Psoas muscle (tissue), 8 donors: ENCODE measurements around the gene SMURF2. TPM values are rescaled to one million over a fixed set of nuclear protein-coding genes. Genes with fewer than 3 reads are reported as not detected.

ENCODE experiments used
- ATAC-seq, 4 donors: fragments of 200-7000 bp; cut with Tn5 transposase; one replicate each; pipeline ENCODE4 v1.9.1; 2020; ENCODE audit warnings: moderate library complexity in 3 of 4, mild to moderate bottlenecking in 2 of 4
- DNase-seq, 2 donors: peaks; one replicate each; pipeline ENCODE4 v3.0.0-alpha.2; 2020
- H3K27ac ChIP-seq: fragments of 200-600 bp; one replicate; pipeline ENCODE4 v1.8.0; 2022
- H3K27me3 ChIP-seq, 3 donors: fragments of 200-600 bp in 1 of 3; one replicate each; pipeline versions ENCODE4 v1.6.1 to v1.8.0; 2013 to 2022; ENCODE audit warnings: low read length in 2 of 3, mild to moderate bottlenecking in 2 of 3, moderate library complexity in 1 of 3; ENCODE audit not compliant: insufficient read depth in 3 of 3
- H3K36me3 ChIP-seq, 2 donors: fragments of 200-600 bp in 1 of 2; one replicate each; pipeline versions ENCODE4 v1.6.1 to v1.8.0; 2013 to 2022; ENCODE audit warnings: low read depth in 1 of 2, mild to moderate bottlenecking in 1 of 2, moderate library complexity in 1 of 2; ENCODE audit not compliant: insufficient read depth in 1 of 2
- H3K4me1 ChIP-seq: fragments of 200-600 bp; one replicate; pipeline ENCODE4 v1.8.0; 2022
- H3K4me3 ChIP-seq: fragments of 200-600 bp; one replicate; pipeline ENCODE4 v1.8.0; 2022; ENCODE audit warnings: mild to moderate bottlenecking
- H3K9me3 ChIP-seq: fragments of 200-600 bp; one replicate; pipeline ENCODE4 v1.8.0; 2022
- WGBS, 3 donors: extraction: QIAGEN DNeasy Blood & Tissue Kit; methylation state at CpG; one replicate each; pipeline versions ENCODE4 v1.1.6 to v1.1.7; 2013; 5-methylcytosine and 5-hydroxymethylcytosine counted together
- intact Hi-C, 2 donors: fragments of 100-400 bp; cut with DNase I; formaldehyde crosslinking; loops; one replicate each; pipeline versions ENCODE4 v1.11.0 to v1.14.2; 2022
- polyA plus RNA-seq, 3 donors: library from polyadenylated mRNA; stranded (reverse); fragments of 200-250 nt; gene quantifications; one replicate each; pipeline ENCODE4 v1.2.3, GENCODE V29; 2013
- total RNA-seq, 4 donors: library from RNA; stranded (reverse); fragmentation: NEBNext Ultra II Directional in 2 of 4; extraction: Animal tissue kit (Norgen Biotek cat#: 25700) in 2 of 4; gene quantifications; one replicate each; pipeline versions ENCODE4 v1.2.1 to v1.2.4, GENCODE V29; 2021 to 2023
- TF ChIP-seq, protein P1 (sequence below): fragments of 200-600 bp; IDR thresholded peaks from one replicate; pipeline ENCODE4 v1.8.0; 2022; ENCODE audit warnings: antibody characterized with exemption
- donor health status: healthy with polysubstance abuse.
- donor health status: DM: no; HTN: no; CAD: no; lungs with moderate emphysema.
- donor health status: Bipolar disorder and iron deficiency.
- donor health status: healthy.
- donor health status: DM: yes; HTN: yes; CAD: no.
- donor health status: DM: no; HTN: no; CAD: no.
- donor health status: DM: no; HTN: no; CAD: no.
- donor health status: DM: yes; HTN: yes; CAD: no.

SMURF2 gene
- total and polyA plus RNA-seq, 7 donors, result 4.3 to 12.0 (median 8.3) TPM

DNA sequence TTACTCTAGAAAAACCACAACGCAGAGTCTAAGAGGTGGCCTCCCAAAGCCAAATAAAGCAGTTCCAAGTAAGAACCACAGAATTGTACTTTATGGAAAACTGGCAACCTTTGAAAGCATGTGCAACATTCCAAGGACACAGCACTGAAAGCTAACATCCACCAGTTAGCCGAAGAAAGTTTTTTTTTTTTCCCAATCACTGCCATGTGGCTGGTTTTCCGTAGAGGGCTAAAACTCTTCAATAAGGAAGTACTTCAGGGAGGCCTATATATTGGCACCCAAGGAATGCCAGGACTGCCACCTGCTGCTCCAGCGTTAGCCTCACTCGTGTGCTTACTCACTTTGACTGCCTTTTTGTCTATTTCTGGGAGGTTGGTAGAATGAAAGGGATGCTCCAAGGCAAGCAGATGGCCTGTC is 130.1 kb downstream of the SMURF2 start:
- peaks cover 18 to 100% of the 10 kb centered on the region in 2 donors for H3K36me3 ChIP-seq
- intact Hi-C loops, result loop anchor here in 1 of 2 donors (10.0 kb wide), 1 partner anchor 123 kb away; no protein-coding TSS in a partner anchor
- H3K27ac ChIP-seq, result no peak overlapping the region

DNA sequence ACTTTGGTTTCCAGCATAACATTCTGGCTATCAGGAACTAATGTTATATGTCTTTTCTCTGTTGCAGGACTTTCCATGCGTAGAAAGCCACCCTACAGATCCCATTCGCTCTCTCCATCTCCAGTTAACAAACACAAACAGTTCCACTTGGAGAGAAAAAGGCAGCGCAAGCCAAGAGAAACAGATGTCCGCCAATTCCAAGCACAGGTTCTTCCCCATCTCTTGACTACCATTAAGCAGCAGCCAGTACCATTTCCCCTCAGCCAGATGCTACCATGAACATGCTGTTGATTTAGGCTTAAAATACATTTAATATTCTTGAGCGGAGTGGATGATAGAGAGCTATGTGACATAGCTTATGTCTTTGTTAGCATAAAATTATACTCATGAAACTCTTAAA is 132.9 kb downstream of the SMURF2 start:
- Histone ChIP-seq H3K4me1 (no peaks in the 10 kb centered on the region), H3K27ac (no peak overlapping the region), H3K4me3 (no peak overlapping the region), H3K9me3 (no peaks in the 10 kb centered on the region), H3K36me3 (peaks cover 17 to 100% of the 10 kb centered on the region in 2 donors), H3K27me3 (no peaks in the 10 kb centered on the region)
- ATAC-seq (no peak), DNase-seq (no peak)
- intact Hi-C loops, result no loop called here
- 87 to 94% (median 94%) methylated on average over 5 of the region's 5 CpGs for WGBS, 3 donors
- TF ChIP-seq, protein P1, sequence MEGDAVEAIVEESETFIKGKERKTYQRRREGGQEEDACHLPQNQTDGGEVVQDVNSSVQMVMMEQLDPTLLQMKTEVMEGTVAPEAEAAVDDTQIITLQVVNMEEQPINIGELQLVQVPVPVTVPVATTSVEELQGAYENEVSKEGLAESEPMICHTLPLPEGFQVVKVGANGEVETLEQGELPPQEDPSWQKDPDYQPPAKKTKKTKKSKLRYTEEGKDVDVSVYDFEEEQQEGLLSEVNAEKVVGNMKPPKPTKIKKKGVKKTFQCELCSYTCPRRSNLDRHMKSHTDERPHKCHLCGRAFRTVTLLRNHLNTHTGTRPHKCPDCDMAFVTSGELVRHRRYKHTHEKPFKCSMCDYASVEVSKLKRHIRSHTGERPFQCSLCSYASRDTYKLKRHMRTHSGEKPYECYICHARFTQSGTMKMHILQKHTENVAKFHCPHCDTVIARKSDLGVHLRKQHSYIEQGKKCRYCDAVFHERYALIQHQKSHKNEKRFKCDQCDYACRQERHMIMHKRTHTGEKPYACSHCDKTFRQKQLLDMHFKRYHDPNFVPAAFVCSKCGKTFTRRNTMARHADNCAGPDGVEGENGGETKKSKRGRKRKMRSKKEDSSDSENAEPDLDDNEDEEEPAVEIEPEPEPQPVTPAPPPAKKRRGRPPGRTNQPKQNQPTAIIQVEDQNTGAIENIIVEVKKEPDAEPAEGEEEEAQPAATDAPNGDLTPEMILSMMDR, result no peak

More for the DNA sequence above, 130.1 kb downstream of the SMURF2 start:
- DNase-seq (no peak), ATAC-seq (no peak)
- H3K9me3 ChIP-seq, result no peaks in the 10 kb centered on the region
- no peaks in the 10 kb centered on the region for H3K4me1 ChIP-seq
- TF ChIP-seq, protein P1, result no peak
- H3K4me3 ChIP-seq, result no peak overlapping the region
- H3K27me3 ChIP-seq, result no peaks in the 10 kb centered on the region
- WGBS, 3 donors, result 53 to 75% (median 60%) methylated on average over 5 of the region's 5 CpGs

DNA sequence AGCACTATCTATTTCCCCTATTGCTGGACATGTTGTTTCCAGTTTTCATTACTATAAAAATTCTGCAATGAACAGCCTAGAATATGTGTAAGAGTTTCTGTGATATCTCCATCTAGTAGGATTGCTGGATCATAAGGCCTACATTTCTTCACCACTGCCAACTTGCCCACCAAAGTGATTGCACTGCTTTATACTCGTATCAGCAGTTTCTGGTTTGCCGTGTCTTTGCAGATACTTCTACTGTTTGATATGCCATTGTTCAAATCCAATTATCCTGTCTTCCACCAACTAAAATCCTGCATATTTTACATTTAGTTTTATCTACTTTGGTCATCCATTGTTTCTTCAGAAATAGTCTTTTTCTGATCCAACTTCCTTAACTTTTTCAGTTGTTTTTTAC is 134.2 kb downstream of the SMURF2 start:
- TF ChIP-seq, protein P1, result no peak
- Histone ChIP-seq H3K9me3 (no peaks in the 10 kb centered on the region), H3K4me1 (no peaks in the 10 kb centered on the region), H3K4me3 (no peak overlapping the region), H3K36me3 (peaks cover 16 to 100% of the 10 kb centered on the region in 2 donors), H3K27me3 (no peaks in the 10 kb centered on the region), H3K27ac (no peak overlapping the region)
- 87 to 90% (median 87%) methylated on average over 2 of the region's 2 CpGs for WGBS, 3 donors
- ATAC-seq (no peak), DNase-seq (no peak)
- intact Hi-C loops, result no loop called here

DNA sequence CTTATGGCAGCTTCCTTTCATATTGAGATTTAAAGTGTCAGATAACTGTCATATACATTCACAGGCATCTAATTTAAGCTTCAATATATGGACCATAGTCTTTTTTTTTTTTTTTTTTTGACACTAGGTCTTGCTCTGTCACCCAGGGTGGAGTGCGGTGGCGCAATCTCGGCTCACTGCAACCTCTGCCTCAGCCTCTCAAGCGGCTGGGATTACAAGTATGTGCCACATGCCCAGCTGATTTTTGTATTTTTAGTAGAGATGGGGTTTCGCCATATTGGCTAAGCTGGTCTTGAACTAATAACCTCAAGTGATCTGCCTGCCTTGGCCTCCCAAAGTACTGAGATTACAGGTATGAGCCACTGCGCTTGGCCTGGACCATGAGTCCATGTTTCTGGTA is 141.7 kb downstream of the SMURF2 start:
- Histone ChIP-seq H3K9me3 (no peaks in the 10 kb centered on the region), H3K27ac (no peak overlapping the region), H3K4me3 (no peak overlapping the region), H3K36me3 (peaks cover 4 to 100% of the 10 kb centered on the region in 2 donors), H3K4me1 (no peaks in the 10 kb centered on the region), H3K27me3 (no peaks in the 10 kb centered on the region)
- ATAC-seq (peak in 1 of 4 donors; percentile 45), DNase-seq (no peak)
- TF ChIP-seq, protein P1, result no peak
- 92 to 94% (median 92%) methylated on average over 6 of the region's 6 CpGs for WGBS, 3 donors
- intact Hi-C loops, result no loop called here

DNA sequence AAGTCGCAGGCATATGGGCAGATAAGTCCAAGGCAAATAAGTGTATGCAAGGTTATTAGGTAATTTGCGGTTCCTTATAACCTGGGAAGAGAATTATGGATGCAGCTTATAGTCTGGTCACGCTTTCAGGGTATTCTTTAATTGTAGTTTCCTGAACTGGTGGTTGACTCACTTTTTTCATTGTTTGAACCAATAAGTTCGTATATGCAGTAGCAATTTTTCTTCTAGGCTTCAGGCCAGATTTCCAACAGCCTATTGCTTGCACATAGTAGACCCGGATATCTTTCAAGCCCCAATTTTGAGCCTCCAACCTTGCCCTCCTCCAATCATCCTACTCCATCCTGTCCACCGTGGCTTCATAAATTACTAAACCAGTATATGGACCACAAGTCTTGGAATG is 142.5 kb downstream of the SMURF2 start:
- H3K4me3 ChIP-seq, result no peak overlapping the region
- no peaks in the 10 kb centered on the region for H3K27me3 ChIP-seq
- H3K9me3 ChIP-seq, result no peaks in the 10 kb centered on the region
- TF ChIP-seq, protein P1, result no peak
- H3K27ac ChIP-seq, result no peak overlapping the region
- peaks cover 8 to 100% of the 10 kb centered on the region in 2 donors for H3K36me3 ChIP-seq
- intact Hi-C loops, result no loop called here
- H3K4me1 ChIP-seq, result no peaks in the 10 kb centered on the region
- 90 to 94% (median 92%) methylated on average over 6 of the region's 6 CpGs for WGBS, 3 donors
- no peak for DNase-seq
- no peak for ATAC-seq
